Hepatocyte (in vitro differentiated cells): ENCODE results near the gene ZBTB8OS. TPM values are rescaled to one million over a fixed set of nuclear protein-coding genes. Genes with fewer than 3 reads are reported as not detected.

Source experiments
- DNase-seq: peaks from one replicate; pipeline ENCODE4 v3.0.0-alpha.2; 2016; ENCODE audit warnings: low spot score
- H2AFZ ChIP-seq: fragments of 200-600 bp; sonication (generic); 2 replicates; pipeline ENCODE4 v1.6.0; 2016; ENCODE audit warnings: antibody characterized with exemption, mild to moderate bottlenecking
- H3K27ac ChIP-seq: fragments of 200-600 bp; sonication (generic); 2 replicates; pipeline ENCODE4 v1.5.1; 2016; ENCODE audit warnings: mild to moderate bottlenecking
- H3K27me3 ChIP-seq: fragments of 200-600 bp; sonication (generic); 2 replicates; pipeline ENCODE4 v1.6.1; 2016
- H3K36me3 ChIP-seq: fragments of 200-600 bp; sonication (generic); replicated peaks from 2 replicates; pipeline ENCODE4 v1.5.1; 2016; ENCODE audit warnings: low read depth; ENCODE audit not compliant: insufficient read depth
- H3K4me1 ChIP-seq: fragments of 200-600 bp; sonication (generic); 2 replicates; pipeline ENCODE4 v1.5.1; 2016; ENCODE audit warnings: mild to moderate bottlenecking, moderate library complexity; ENCODE audit not compliant: insufficient read depth
- H3K4me2 ChIP-seq: fragments of 200-600 bp; sonication (generic); 2 replicates; pipeline ENCODE4 v1.6.0; 2016
- H3K4me3 ChIP-seq: fragments of 200-600 bp; sonication (generic); 2 replicates; pipeline ENCODE4 v1.5.1; 2016; ENCODE audit warnings: mild to moderate bottlenecking
- H3K79me2 ChIP-seq: fragments of 200-600 bp; sonication (generic); 2 replicates; pipeline ENCODE4 v1.6.0; 2017; ENCODE audit warnings: mild to moderate bottlenecking
- H3K9me2 ChIP-seq: fragments of 200-600 bp; sonication (generic); replicated peaks from 2 replicates; pipeline ENCODE4 v1.6.0; 2017; ENCODE audit warnings: mild to moderate bottlenecking; ENCODE audit not compliant: insufficient read depth
- H3K9me3 ChIP-seq: fragments of 200-600 bp; sonication (generic); 2 replicates; pipeline ENCODE4 v1.5.1; 2016; ENCODE audit warnings: low read depth, mild to moderate bottlenecking
- H4K20me1 ChIP-seq: fragments of 200-600 bp; sonication (generic); 2 replicates; pipeline ENCODE4 v1.6.0; 2016; ENCODE audit warnings: mild to moderate bottlenecking; ENCODE audit not compliant: insufficient read depth, poor library complexity, severe bottlenecking
- CTCF ChIP-seq: fragments of 200-600 bp; sonication (generic); IDR thresholded peaks from 2 replicates; pipeline ENCODE4 v1.5.1; 2016; ENCODE audit warnings: antibody characterized with exemption, mild to moderate bottlenecking; ENCODE audit not compliant: poor library complexity
- EZH2 ChIP-seq: fragments of 200-600 bp; sonication (generic); IDR thresholded peaks from 2 replicates; pipeline ENCODE4 v1.6.1; 2016; ENCODE audit warnings: antibody characterized with exemption, mild to moderate bottlenecking, borderline replicate concordance
- EZH2phosphoT487 ChIP-seq: fragments of 200-600 bp; sonication (generic); IDR thresholded peaks from one replicate; pipeline ENCODE4 v1.6.1; 2018; ENCODE audit warnings: antibody characterized with exemption, mild to moderate bottlenecking, low read depth, moderate library complexity; ENCODE audit not compliant: unreplicated experiment, severe bottlenecking
- WGBS: methylation state at CpG from one replicate; pipeline ENCODE4 v1.1.6; 2016; ENCODE audit warnings: low lambda C conversion rate; ENCODE audit errors: missing lambda C conversion rate; 5-methylcytosine and 5-hydroxymethylcytosine counted together
- polyA plus RNA-seq: library from polyadenylated mRNA; unstranded; fragments of >200 nt; fragmentation: Nextera tagmentation; extraction: Ambion mirVana; gene quantifications from 2 replicates; pipeline ENCODE4 v1.2.1, GENCODE V29; 2016
- total RNA-seq: library from RNA; depleted of rRNA; stranded (reverse); fragments of >200 nt; gene quantifications from 2 replicates; pipeline ENCODE4 v1.2.3, GENCODE V29; 2014

The ZBTB8OS gene
- total and polyA plus RNA-seq, 2 experiments from 2014 or later: 62.7 to 65.1 TPM

DNA sequence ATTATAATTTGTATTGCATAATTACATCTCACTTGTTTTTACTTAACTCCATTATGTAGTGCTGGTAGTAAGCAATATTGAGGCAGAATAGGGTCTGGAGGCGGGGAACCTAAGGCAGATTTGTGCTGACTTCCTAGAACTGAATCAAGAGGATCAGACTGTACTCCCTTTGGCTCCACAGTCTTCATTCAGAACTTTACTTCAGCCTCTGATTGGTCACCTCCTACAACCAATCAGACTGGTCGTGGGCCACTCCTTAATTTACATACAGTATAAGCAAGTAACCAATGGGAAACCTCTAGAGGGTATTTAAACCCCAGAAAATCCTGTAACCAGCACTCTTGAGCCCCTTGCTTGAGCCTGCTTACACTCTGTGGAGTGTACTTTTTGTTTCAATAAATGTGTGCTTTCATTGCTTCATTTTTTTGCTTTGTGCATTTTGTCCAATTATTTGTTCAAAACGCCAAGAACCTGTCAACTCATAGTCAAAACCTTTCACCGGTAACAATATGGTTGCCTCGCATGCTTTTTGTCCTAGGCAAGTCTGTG lies 31.6 kb downstream of the ZBTB8OS start:
- no peak overlapping the region for H3K27ac ChIP-seq
- no peaks in the 10 kb centered on the region for H3K27me3 ChIP-seq
- H3K4me3 ChIP-seq: no peak overlapping the region
- H4K20me1 ChIP-seq: no peaks in the 10 kb centered on the region
- no peaks in the 10 kb centered on the region for H3K4me1 ChIP-seq
- H2AFZ ChIP-seq: no peak overlapping the region
- no peaks in the 10 kb centered on the region for H3K9me3 ChIP-seq
- DNase-seq: no peak
- no peaks in the 10 kb centered on the region for H3K9me2 ChIP-seq
- TF ChIP-seq EZH2phosphoT487 (no peak), EZH2 (no peak), CTCF (no peak)
- H3K4me2 ChIP-seq: no peak overlapping the region
- H3K79me2 ChIP-seq: no peaks in the 10 kb centered on the region
- no peaks in the 10 kb centered on the region for H3K36me3 ChIP-seq
- WGBS: 97% methylated on average over 5 of the region's 5 CpGs

DNA sequence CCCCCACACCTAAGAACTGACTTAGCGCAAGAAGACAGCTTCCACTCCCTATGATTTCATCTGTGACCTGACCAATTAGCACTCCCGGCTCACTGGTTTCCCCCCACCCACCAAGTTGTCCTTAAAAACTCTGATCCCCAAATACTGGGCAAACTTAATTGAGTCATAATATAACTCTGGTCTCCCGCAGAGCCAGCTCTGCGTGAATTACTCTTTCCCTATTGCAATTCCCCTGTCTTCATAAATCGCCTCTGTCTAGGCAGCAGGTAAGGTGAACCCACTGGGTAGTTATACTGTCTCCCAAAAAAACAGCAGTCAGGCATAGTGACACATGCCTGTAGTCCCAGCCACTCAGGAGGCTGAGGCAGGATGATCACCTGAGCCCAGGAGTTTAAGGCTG lies 36.9 kb downstream of the ZBTB8OS start:
- Histone ChIP-seq H3K36me3 (no peaks in the 10 kb centered on the region), H3K4me1 (no peaks in the 10 kb centered on the region), H3K27ac (no peak overlapping the region), H3K79me2 (no peaks in the 10 kb centered on the region), H3K9me2 (no peaks in the 10 kb centered on the region), H3K4me2 (no peak overlapping the region), H2AFZ (no peak overlapping the region), H4K20me1 (no peaks in the 10 kb centered on the region), H3K9me3 (no peaks in the 10 kb centered on the region), H3K4me3 (no peak overlapping the region), H3K27me3 (no peaks in the 10 kb centered on the region)
- no peak for DNase-seq
- WGBS: 80% methylated on average over 5 of the region's 5 CpGs
- TF ChIP-seq EZH2phosphoT487 (no peak), CTCF (no peak), EZH2 (no peak)

DNA sequence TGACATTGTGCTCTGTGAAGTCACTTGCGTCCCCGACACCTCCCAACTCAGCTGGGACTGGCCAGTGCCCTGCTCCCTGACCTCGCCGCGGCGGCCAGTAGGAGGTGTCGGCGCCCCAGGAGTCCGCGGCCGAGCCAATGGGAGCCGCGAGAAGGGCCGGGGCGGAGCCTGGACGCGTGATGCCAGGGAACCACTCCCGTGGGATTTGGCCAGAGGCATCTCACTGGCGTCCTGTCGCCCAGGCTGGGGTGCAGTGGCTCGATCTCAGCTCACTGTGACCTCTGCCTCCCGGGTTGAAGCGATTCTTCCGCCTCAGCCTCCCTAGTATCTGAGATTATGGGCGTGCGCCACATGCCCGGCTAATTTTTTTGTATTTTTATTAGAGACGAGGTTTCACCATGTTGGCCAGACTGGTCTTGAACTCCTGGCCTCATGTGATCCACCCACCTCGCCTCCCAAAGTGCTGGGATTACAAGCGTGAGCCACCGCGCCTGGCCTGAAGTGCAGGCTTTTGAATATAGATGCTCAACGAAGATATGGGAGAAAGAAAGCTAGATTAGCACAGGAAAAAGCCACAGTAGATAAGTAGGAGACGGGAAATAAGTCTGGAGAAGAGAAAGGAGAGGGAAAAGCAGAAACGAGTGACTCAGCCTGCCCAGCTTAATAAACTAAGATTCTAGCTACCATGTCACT lies 38.0 kb downstream of the ZBTB8OS start:
- no peaks in the 10 kb centered on the region for H3K79me2 ChIP-seq
- peak overlapping the region; percentile 8 for H3K4me3 ChIP-seq
- 8% methylated on average over 35 of the region's 35 CpGs for WGBS
- H3K4me2 ChIP-seq: peak overlapping the region; percentile 82
- peak overlapping the region; percentile 67 for H2AFZ ChIP-seq
- H3K36me3 ChIP-seq: no peaks in the 10 kb centered on the region
- TF ChIP-seq CTCF (peak; percentile 19), EZH2phosphoT487 (no peak), EZH2 (no peak)
- no peak overlapping the region for H3K27ac ChIP-seq
- peak; percentile 89 for DNase-seq
- no peaks in the 10 kb centered on the region for H3K9me3 ChIP-seq
- no peaks in the 10 kb centered on the region for H3K27me3 ChIP-seq
- no peaks in the 10 kb centered on the region for H3K4me1 ChIP-seq
- H4K20me1 ChIP-seq: no peaks in the 10 kb centered on the region
- H3K9me2 ChIP-seq: no peaks in the 10 kb centered on the region
